ENCODE measurements around the gene ATL2. TPM values are rescaled to one million over a fixed set of nuclear protein-coding genes. Genes with fewer than 3 reads are reported as not detected.
A peak's percentile ranks its signal among the peaks of the same experiment; 100 is the strongest.

The ATL2 gene
- total and polyA plus RNA-seq, 8 donors: 8.4 to 30.1 (median 19.2) TPM

GRCh38 chr2:38374984-38375383 is 2.1 kb downstream of the ATL2 start:
- DNase-seq: no peak
- WGBS, 2 donors: 35 to 40% methylated on average over 2 of the region's 2 CpGs

GRCh38 chr2:38371235-38371634 is 5.8 kb downstream of the ATL2 start:
- Histone ChIP-seq H3K4me1 (peaks cover 9 to 33% (median 21%) of the 10 kb centered on the region in 3 donors), H3K27ac (no peak overlapping the region), H3K27me3 (no peaks in the 10 kb centered on the region), H3K4me3 (no peak overlapping the region), H3K36me3 (no peaks in the 10 kb centered on the region), H3K9me3 (no peaks in the 10 kb centered on the region)
- no peak for TF ChIP-seq CTCF (IDR thresholded peaks at IDR 0.05)
- WGBS, 2 donors: 84 to 85% methylated on average over 5 of the region's 5 CpGs
- DNase-seq (no peak), ATAC-seq (peak in 1 of 4 donors; percentile 6), FAIRE-seq (no peak)
- intact Hi-C loops (cut with DNase I): no loop called here

More at GRCh38 chr2:38374984-38375383, 2.1 kb downstream of the ATL2 start:
- Histone ChIP-seq H3K9me3 (no peaks in the 10 kb centered on the region), H3K4me1 (peaks cover 7 to 30% (median 21%) of the 10 kb centered on the region in 3 donors), H3K27me3 (no peaks in the 10 kb centered on the region), H3K36me3 (no peaks in the 10 kb centered on the region), H3K4me3 (peak overlapping the region in 1 of 4 donors; percentile 89), H3K27ac (peak overlapping the region in 1 of 4 donors; percentile 98)
- TF ChIP-seq CTCF (IDR thresholded peaks at IDR 0.05): no peak
- FAIRE-seq: no peak
- ATAC-seq: no peak
- intact Hi-C loops (cut with DNase I): no loop called here

GRCh38 chr2:38370664-38371063 is 6.4 kb downstream of the ATL2 start:
- intact Hi-C loops (cut with DNase I): no loop called here
- DNase-seq: no peak
- TF ChIP-seq CTCF (IDR thresholded peaks at IDR 0.05): no peak
- Histone ChIP-seq H3K27me3 (no peaks in the 10 kb centered on the region), H3K4me1 (peaks cover 13 to 38% (median 25%) of the 10 kb centered on the region in 3 donors), H3K36me3 (no peaks in the 10 kb centered on the region), H3K4me3 (no peak overlapping the region), H3K27ac (no peak overlapping the region), H3K9me3 (no peaks in the 10 kb centered on the region)
- FAIRE-seq: no peak
- 85 to 97% methylated on average over 5 of the region's 5 CpGs for WGBS, 2 donors
- peak in 1 of 4 donors; percentile 35 for ATAC-seq

- ATAC-seq (peak; percentile 81 to 89 (median 84)), DNase-seq (no peak), FAIRE-seq (no peak)
- Histone ChIP-seq H3K4me1 (peaks cover 19 to 28% (median 21%) of the 10 kb centered on the region in 3 donors), H3K4me3 (no peak overlapping the region), H3K27ac (peak overlapping the region in 2 of 4 donors; percentile 25 to 51), H3K9me3 (no peaks in the 10 kb centered on the region), H3K27me3 (no peaks in the 10 kb centered on the region), H3K36me3 (no peaks in the 10 kb centered on the region)
- intact Hi-C loops (cut with DNase I): no loop called here
- WGBS, 2 donors: 11 to 12% methylated on average over 2 of the region's 2 CpGs
- no peak for TF ChIP-seq CTCF (IDR thresholded peaks at IDR 0.05)
Observed at GRCh38 chr2:38362232-38362631, 14.8 kb downstream of the ATL2 start.

- Histone ChIP-seq H3K4me3 (no peak overlapping the region), H3K9me3 (no peaks in the 10 kb centered on the region), H3K4me1 (peaks cover 13 to 15% (median 15%) of the 10 kb centered on the region in 3 donors), H3K27me3 (no peaks in the 10 kb centered on the region), H3K27ac (no peak overlapping the region), H3K36me3 (no peaks in the 10 kb centered on the region)
- 90 to 94% methylated on average over 2 of the region's 2 CpGs for WGBS, 2 donors
- DNase-seq (no peak), FAIRE-seq (no peak), ATAC-seq (no peak)
- no peak for TF ChIP-seq CTCF (IDR thresholded peaks at IDR 0.05)
- intact Hi-C loops (cut with DNase I): no loop called here
Observed at GRCh38 chr2:38360177-38360576, 16.9 kb downstream of the ATL2 start.
